HT1080 (cell line): Measurements from ENCODE around the gene KIF7. TPM values are rescaled to one million over a fixed set of nuclear protein-coding genes. Genes with fewer than 3 reads are reported as not detected.
"Not testable (repeated sequence)": the region's sequence is repeated elsewhere in the genome, so short reads cannot be mapped to it uniquely, and the experiment has no call there.

Source experiments
- DNase-seq: peaks from one replicate; pipeline ENCODE4 v3.0.0-alpha.2; 2015; ENCODE audit warnings: low read depth
- polyA plus RNA-seq, 2 experiments: library from polyadenylated mRNA; depleted of rRNA; stranded (reverse); fragments of >200 nt; gene quantifications; 2 replicates each; pipeline ENCODE4 v1.2.3, GENCODE V29; 2015
- total RNA-seq: library from RNA; depleted of rRNA; stranded (reverse); fragments of >200 nt; shearing (Covaris generic); gene quantifications from 2 replicates; pipeline ENCODE4 v1.2.3, GENCODE V29; 2014; rRNA removed

KIF7 gene, protein sequence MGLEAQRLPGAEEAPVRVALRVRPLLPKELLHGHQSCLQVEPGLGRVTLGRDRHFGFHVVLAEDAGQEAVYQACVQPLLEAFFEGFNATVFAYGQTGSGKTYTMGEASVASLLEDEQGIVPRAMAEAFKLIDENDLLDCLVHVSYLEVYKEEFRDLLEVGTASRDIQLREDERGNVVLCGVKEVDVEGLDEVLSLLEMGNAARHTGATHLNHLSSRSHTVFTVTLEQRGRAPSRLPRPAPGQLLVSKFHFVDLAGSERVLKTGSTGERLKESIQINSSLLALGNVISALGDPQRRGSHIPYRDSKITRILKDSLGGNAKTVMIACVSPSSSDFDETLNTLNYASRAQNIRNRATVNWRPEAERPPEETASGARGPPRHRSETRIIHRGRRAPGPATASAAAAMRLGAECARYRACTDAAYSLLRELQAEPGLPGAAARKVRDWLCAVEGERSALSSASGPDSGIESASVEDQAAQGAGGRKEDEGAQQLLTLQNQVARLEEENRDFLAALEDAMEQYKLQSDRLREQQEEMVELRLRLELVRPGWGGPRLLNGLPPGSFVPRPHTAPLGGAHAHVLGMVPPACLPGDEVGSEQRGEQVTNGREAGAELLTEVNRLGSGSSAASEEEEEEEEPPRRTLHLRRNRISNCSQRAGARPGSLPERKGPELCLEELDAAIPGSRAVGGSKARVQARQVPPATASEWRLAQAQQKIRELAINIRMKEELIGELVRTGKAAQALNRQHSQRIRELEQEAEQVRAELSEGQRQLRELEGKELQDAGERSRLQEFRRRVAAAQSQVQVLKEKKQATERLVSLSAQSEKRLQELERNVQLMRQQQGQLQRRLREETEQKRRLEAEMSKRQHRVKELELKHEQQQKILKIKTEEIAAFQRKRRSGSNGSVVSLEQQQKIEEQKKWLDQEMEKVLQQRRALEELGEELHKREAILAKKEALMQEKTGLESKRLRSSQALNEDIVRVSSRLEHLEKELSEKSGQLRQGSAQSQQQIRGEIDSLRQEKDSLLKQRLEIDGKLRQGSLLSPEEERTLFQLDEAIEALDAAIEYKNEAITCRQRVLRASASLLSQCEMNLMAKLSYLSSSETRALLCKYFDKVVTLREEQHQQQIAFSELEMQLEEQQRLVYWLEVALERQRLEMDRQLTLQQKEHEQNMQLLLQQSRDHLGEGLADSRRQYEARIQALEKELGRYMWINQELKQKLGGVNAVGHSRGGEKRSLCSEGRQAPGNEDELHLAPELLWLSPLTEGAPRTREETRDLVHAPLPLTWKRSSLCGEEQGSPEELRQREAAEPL (N-terminal part only)
- 0.16 and 0.37 TPM in 2 replicates for total RNA-seq
- 0.37 and 0.50 TPM in 2 replicates for polyA plus RNA-seq (2015; cell fraction: cytosol; rRNA removed)
- 1.0 and 1.6 TPM in 2 replicates for polyA plus RNA-seq (2015; cell fraction: nucleus; rRNA removed)

- no peak for DNase-seq
Measured at GRCh38 chr15:89654847-89655805, at the start of gene KIF7. Gene KIF7 (minus strand): TSS chr15:89655467. CDS start chr15:89652930, 2,537 bp downstream.

GRCh38 chr15:89704411-89704810 is 49.1 kb upstream of the KIF7 start:
- DNase-seq = no peak

GRCh38 chr15:89695198-89695597 is 39.9 kb upstream of the KIF7 start:
- DNase-seq = no peak

GRCh38 chr15:89693696-89694095 is 38.4 kb upstream of the KIF7 start:
- no peak for DNase-seq

DNA sequence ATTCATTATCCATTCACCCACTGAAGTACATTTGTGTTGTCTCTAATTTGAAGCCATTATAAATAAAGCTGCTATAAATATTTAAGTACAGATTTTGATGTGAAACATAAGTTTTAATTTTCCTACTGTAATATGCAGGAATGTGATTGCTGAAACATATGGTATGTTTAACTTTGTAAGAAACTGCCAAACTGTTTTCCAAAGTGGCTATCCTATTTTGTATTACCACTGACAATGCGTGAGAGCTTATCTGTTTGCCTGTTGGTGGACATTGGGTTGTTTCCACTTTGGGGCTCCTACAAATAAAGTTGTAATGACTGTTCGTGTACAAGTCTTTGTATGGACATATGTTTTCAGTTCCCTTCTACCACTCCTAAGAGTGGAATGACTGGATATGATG is 37.8 kb upstream of the KIF7 start:
- DNase-seq = no peak

- peak; percentile 61 for DNase-seq
Measured at GRCh38 chr15:89690276-89691218, 35.3 kb upstream of the KIF7 start, which contains the start of the genes PEX11A and WDR93. Gene PEX11A (minus strand): TSS chr15:89690754. CDS start chr15:89690632, 122 bp downstream. Gene WDR93 (plus strand): TSS chr15:89690811. CDS start chr15:89701747, 10,936 bp downstream.

DNA sequence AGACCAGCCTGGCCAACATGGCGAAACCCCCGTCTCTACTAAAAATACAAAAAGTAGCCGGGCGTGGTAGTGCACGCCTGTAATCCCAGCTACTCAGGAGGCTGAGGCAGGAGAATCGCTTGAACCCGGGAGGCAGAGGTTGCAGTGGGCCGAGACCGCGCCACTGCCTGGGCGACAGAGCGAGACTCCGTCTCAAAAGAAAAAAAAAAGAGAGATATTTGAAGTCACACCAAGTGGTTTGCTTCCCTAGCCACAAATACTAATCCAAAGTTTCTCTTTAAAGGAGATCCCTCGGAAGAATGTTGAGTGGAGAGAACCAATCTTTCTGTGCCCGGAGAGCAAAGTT is 34.6 kb upstream of the KIF7 start:
- DNase-seq = not testable (repeated sequence)

DNA sequence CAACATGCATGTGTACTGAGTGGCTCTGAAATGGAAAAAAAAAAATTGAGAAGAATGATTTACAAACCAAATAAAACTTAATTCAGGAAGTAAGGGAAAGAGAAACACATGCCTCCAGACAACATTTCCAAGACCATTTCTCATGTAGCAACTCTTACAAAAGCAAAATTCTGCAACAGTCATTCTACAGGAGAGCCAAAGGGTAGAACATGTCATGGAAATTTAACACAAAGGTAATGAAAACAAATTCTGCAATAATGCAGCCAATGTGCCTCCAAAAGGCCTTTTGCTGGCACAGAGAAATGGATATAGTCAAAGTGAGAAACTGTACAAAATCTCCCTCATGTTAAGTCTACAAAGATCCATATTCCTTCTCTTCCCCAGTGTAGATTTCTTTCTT is 31.3 kb upstream of the KIF7 start:
- no peak for DNase-seq

DNA sequence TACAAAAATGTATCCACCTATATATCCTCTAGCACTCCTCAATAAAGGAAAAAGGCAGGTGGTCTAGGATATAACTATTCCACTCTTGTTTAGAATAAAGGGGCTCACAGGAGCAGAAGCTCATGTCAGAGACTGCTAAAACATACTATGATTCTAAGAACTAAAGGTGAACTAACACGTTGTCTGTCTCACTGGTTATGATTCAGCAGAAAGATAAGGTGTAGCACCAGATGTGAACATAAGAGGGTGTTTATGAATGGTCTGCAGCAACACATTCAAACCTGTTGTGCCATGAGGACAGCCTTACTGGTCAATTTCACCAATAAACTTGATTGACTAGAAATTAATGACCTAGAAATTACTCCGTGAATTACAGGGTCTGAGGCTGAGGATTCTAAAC is 30.7 kb upstream of the KIF7 start:
- DNase-seq = no peak

DNA sequence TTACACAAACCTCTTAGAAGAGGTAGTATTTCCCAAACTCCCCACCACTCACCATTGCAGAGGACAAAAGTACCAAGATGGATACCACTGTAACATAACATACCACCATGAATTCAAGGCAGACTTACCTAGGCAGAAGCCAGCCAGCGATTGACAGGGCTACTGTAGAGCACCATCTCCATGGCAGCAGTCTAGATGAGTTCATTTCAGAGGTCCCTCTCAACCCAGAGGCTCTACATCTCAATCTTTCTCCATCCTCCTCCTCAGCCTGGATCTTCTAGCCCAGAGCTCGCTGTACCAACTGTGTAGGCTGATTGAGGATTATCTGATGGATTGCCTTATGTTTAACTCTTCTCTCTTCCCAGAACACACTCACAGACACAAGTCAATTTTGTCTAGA is 25.9 kb upstream of the KIF7 start:
- no peak for DNase-seq

DNA sequence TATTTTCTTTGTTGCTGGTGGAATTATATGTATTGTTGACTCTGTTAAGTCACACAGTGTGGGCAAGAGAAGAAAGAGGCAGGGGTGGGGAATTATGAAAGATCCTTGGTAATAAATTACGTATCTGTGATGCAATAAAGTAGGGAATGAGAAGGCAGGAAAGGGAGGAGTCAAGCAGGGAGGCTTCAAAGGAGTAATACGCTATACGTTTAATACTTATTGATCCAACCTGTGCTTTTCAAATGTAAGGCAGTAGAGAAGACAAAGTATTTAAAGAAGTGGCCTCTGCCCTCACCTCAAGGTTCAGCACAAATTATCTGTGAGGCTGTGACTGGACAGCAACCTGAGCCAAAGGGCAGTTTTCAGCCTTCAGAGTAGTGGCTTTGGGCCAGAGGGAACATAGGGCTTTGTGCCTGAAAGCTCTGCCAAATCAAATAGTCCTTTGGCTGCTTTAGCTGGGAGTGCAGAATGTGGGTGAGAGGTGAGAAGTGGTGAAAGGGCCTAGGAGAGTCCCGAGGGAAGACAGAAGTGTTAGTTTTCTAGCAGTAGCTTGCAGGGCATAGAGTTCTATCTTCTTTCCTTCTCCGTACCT is 25.1 kb upstream of the KIF7 start:
- no peak for DNase-seq

- no peak for DNase-seq
Measured at GRCh38 chr15:89679212-89679611, 23.9 kb upstream of the KIF7 start, which contains the start of gene PLIN1. Gene PLIN1 (minus strand): TSS chr15:89679367. CDS start chr15:89677489, 1,878 bp downstream.

DNA sequence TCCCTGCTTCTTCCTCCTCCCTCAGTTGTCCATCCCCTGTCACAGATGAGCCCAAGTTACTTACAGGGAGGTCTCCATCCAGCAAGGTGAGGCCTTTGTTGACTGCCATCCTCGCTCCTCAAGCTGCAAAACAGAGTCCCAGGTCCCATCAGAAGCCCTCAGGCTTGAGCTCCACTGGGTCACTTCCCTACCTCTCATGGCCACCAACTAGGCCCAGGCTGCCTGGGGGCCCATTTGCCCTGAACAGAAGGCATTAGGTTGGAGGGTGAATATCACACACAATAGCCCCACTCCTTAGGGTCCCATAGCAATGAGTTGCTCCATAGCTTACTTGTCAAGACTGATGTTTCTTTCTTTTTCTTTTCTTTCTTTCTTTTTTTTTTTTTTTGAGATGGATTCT is 22.1 kb upstream of the KIF7 start:
- no peak for DNase-seq

GRCh38 chr15:89675606-89676005 is 20.3 kb upstream of the KIF7 start:
- DNase-seq = no peak

- no peak for DNase-seq
Measured at GRCh38 chr15:89674526-89674925, 19.3 kb upstream of the KIF7 start.

DNA sequence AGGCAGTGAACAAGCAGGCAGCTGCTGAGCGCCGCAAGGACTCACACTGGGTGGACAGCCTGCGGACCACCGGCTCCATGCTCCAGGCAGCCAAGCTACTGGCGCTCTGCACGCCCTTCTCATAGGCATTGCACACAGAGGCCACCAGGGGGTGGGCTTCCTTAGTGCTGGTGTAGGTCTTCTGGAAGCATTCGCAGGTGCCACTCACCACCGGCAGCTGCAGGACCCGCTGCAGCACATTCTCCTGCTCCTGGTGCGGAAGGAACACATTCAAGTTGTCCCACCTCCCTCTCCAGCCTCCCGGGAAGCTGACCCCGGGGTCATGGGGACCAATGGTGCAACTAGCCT is 17.9 kb upstream of the KIF7 start:
- peak; percentile 20 for DNase-seq

DNA sequence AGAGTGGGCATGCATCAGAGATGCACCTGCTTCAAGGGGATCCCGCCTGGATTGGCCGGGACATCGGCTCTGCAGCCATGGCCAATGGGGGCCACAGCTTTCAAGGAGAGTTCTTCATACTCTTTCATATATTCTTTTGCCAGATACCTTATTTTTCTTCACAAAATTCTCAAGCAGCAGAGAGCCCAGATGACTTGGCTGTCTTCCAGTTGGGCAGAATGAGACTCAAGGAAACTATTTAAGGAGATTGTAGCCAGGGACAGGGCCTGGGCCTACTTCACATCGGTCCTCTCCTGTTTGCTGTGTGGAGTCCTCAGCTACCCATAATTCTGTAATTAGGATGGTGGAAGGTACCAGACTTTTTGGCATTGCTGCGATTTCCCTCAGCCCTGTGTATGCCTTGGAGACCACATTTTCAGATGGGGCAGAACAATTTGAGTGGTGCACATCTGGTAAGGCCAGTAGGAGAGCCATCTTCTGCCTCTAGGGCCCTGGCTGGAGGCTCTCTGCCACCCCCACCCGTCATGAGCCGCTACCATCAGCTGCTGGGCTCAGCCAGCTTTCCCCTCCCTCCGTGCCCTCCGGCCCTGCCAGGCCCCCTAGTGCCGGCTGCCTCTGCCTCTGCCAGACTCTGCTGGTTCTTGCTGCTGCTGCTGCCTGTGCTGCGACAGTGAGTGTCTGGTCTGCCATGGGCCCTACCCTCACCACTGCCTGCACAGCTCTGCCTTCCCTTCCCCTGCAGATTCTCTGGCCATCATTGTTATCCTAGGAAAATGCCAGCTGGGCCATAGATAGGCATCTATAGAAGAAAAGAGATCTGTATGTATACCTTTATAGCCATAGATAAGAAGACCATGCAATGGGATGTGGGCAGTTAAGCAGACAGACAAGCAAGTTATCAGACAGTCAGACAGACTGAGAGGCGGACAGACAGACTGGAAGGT is 17.2 kb upstream of the KIF7 start:
- DNase-seq = no peak
